DND-41 (cell line): ENCODE data around the gene TTK.

Experiments
- ATAC-seq: fragments of 200-7000 bp; cut with Tn5 transposase; 3 replicates; pipeline ENCODE4 v1.9.1; 2021; ENCODE audit warnings: low read depth; ENCODE audit not compliant: insufficient read depth
- DNase-seq: peaks from one replicate; pipeline ENCODE4 v3.0.0-alpha.2; 2020
- H2AFZ ChIP-seq: 2 replicates; pipeline ENCODE4 v1.6.0; 2012; ENCODE audit warnings: low read depth, low read length
- H3K27ac ChIP-seq: 2 replicates; pipeline ENCODE4 v1.5.1; 2012; ENCODE audit warnings: low read length, inconsistent platforms
- H3K27me3 ChIP-seq: fragments of 200-600 bp; sonication (generic); 2 replicates; pipeline ENCODE4 v1.6.0; 2012; ENCODE audit warnings: low read length, mild to moderate bottlenecking, inconsistent platforms; ENCODE audit not compliant: insufficient read depth, poor library complexity
- H3K36me3 ChIP-seq: 2 replicates; pipeline ENCODE4 v1.5.1; 2012; ENCODE audit warnings: low read length, inconsistent platforms; ENCODE audit not compliant: insufficient read depth
- H3K4me1 ChIP-seq: 2 replicates; pipeline ENCODE4 v1.5.1; 2012; ENCODE audit warnings: mild to moderate bottlenecking, low read length; ENCODE audit not compliant: insufficient read depth
- H3K4me2 ChIP-seq: 2 replicates; pipeline ENCODE4 v1.6.0; 2012; ENCODE audit warnings: mild to moderate bottlenecking, moderate library complexity, low read length, inconsistent platforms; ENCODE audit not compliant: insufficient read depth
- H3K4me3 ChIP-seq, 2 experiments: fragments of 200-600 bp in 1 of 2; shearing (Covaris generic) in 1 of 2; 2 replicates each; pipeline ENCODE4 v1.5.1; 2012 to 2016; ENCODE audit warnings: inconsistent platforms in 2 of 2, low read length in 2 of 2, mild to moderate bottlenecking in 2 of 2, low read depth in 1 of 2, moderate library complexity in 1 of 2
- H3K79me2 ChIP-seq: 2 replicates; pipeline ENCODE4 v1.6.0; 2012; ENCODE audit warnings: low read length, inconsistent platforms; ENCODE audit not compliant: insufficient read depth
- H3K9ac ChIP-seq: 2 replicates; pipeline ENCODE4 v1.6.0; 2012; ENCODE audit warnings: low read depth, mild to moderate bottlenecking, inconsistent platforms, low read length, moderate library complexity
- H3K9me3 ChIP-seq: 2 replicates; pipeline ENCODE4 v1.5.1; 2012; ENCODE audit warnings: low read length, moderate library complexity, mild to moderate bottlenecking, inconsistent platforms; ENCODE audit not compliant: insufficient read depth, severe bottlenecking
- H4K20me1 ChIP-seq: 2 replicates; pipeline ENCODE4 v1.6.0; 2012; ENCODE audit warnings: low read length; ENCODE audit not compliant: insufficient read depth
- EZH2 ChIP-seq: IDR thresholded peaks from 3 replicates; pipeline ENCODE4 v1.6.1; 2012; ENCODE audit warnings: borderline replicate concordance, low read depth, mild to moderate bottlenecking, moderate library complexity, low read length, inconsistent platforms; ENCODE audit not compliant: severe bottlenecking
- TF ChIP-seq, protein P1 (sequence below): IDR thresholded peaks from 2 replicates; pipeline ENCODE4 v1.5.1; 2012; ENCODE audit warnings: borderline replicate concordance, low read length, moderate library complexity, mild to moderate bottlenecking; ENCODE audit not compliant: poor library complexity, severe bottlenecking; ENCODE audit errors: extremely low read depth

The TTK gene

GRCh38 chr6:79993012-79993910 lies 11.2 kb upstream of the TTK start:
- no peak overlapping the region for H3K4me3 ChIP-seq
- H3K9ac ChIP-seq, result no peak overlapping the region
- H4K20me1 ChIP-seq, result no peaks in the 10 kb centered on the region
- ATAC-seq, result no peak
- no peak overlapping the region for H3K4me2 ChIP-seq
- no peaks in the 10 kb centered on the region for H3K4me1 ChIP-seq
- TF ChIP-seq, protein P1, sequence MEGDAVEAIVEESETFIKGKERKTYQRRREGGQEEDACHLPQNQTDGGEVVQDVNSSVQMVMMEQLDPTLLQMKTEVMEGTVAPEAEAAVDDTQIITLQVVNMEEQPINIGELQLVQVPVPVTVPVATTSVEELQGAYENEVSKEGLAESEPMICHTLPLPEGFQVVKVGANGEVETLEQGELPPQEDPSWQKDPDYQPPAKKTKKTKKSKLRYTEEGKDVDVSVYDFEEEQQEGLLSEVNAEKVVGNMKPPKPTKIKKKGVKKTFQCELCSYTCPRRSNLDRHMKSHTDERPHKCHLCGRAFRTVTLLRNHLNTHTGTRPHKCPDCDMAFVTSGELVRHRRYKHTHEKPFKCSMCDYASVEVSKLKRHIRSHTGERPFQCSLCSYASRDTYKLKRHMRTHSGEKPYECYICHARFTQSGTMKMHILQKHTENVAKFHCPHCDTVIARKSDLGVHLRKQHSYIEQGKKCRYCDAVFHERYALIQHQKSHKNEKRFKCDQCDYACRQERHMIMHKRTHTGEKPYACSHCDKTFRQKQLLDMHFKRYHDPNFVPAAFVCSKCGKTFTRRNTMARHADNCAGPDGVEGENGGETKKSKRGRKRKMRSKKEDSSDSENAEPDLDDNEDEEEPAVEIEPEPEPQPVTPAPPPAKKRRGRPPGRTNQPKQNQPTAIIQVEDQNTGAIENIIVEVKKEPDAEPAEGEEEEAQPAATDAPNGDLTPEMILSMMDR, result no peak
- no peak for TF ChIP-seq EZH2
- DNase-seq, result no peak
- H3K27me3 ChIP-seq, result no peaks in the 10 kb centered on the region
- no peaks in the 10 kb centered on the region for H3K9me3 ChIP-seq
- H3K79me2 ChIP-seq, result no peaks in the 10 kb centered on the region
- H2AFZ ChIP-seq, result peak overlapping the region; percentile 41; the same call in 1 of the 2 replicates
- H3K27ac ChIP-seq, result no peak overlapping the region
- no peaks in the 10 kb centered on the region for H3K36me3 ChIP-seq

GRCh38 chr6:79993911-79994309 lies 10.5 kb upstream of the TTK start:
- Histone ChIP-seq H2AFZ (no peak overlapping the region), H3K4me3 (no peak overlapping the region)
- ATAC-seq, result no peak

DNA sequence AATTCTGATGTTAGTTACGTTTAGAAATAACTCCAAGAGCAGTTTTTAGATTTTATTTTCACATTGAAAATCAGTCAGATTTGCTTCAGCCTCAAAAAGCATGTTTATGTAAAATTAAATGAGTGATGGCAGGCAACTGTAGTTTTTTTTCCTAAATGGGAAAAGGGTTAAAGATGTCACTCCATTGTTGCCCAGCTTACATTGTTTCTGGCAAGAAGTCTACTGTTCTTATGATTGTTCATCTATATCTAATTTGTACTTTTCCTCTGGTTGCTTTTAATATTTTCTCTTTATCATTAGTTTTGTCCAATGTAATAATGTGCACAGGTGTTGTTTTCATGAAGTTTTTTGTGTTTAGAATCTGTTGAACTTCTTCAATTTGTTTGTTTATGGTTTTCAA lies 6.7 kb upstream of the TTK start:
- H2AFZ ChIP-seq, result no peak overlapping the region
- ATAC-seq (no peak), DNase-seq (no peak)
- no peak overlapping the region for H3K9ac ChIP-seq
- H3K36me3 ChIP-seq, result no peaks in the 10 kb centered on the region
- no peaks in the 10 kb centered on the region for H3K27me3 ChIP-seq
- no peaks in the 10 kb centered on the region for H3K9me3 ChIP-seq
- TF ChIP-seq, protein P1, result no peak
- no peak for TF ChIP-seq EZH2
- no peaks in the 10 kb centered on the region for H3K79me2 ChIP-seq
- no peak overlapping the region for H3K27ac ChIP-seq
- peaks cover 8% of the 10 kb centered on the region for H3K4me1 ChIP-seq
- no peak overlapping the region for H3K4me2 ChIP-seq
- no peak overlapping the region for H3K4me3 ChIP-seq
- no peaks in the 10 kb centered on the region for H4K20me1 ChIP-seq

More at GRCh38 chr6:79993911-79994309, 10.5 kb upstream of the TTK start:
- Histone ChIP-seq H3K4me2 (no peak overlapping the region), H3K79me2 (no peaks in the 10 kb centered on the region), H3K9me3 (no peaks in the 10 kb centered on the region), H3K9ac (no peak overlapping the region), H3K27ac (no peak overlapping the region), H3K36me3 (no peaks in the 10 kb centered on the region), H3K4me1 (no peaks in the 10 kb centered on the region), H3K27me3 (no peaks in the 10 kb centered on the region), H4K20me1 (no peaks in the 10 kb centered on the region)
- DNase-seq, result no peak
- TF ChIP-seq EZH2, result no peak
- TF ChIP-seq, protein P1, result no peak
